Left ventricle myocardium superior (tissue), 1 donor: Measurements from ENCODE around the gene ANKRD30BL. TPM values are rescaled to one million over a fixed set of nuclear protein-coding genes. Genes with fewer than 3 reads are reported as not detected.
"Not testable (repeated sequence)": the region's sequence is repeated elsewhere in the genome, so short reads cannot be mapped to it uniquely, and the experiment has no call there.

Experiments used
- ATAC-seq: fragments of 200-7000 bp; cut with Tn5 transposase; one replicate; pipeline ENCODE4 v1.9.1; 2020; ENCODE audit warnings: mild to moderate bottlenecking, moderate library complexity
- DNase-seq: peaks from one replicate; pipeline ENCODE4 v3.0.0-alpha.2; 2020
- intact Hi-C: fragments of 100-400 bp; cut with micrococcal nuclease; formaldehyde crosslinking; loops from one replicate; pipeline ENCODE4 v1.11.0; 2022
- long read RNA-seq: library from polyadenylated mRNA; unstranded; transcript quantifications from one replicate; pipeline ENCODE4 v2.0.0, GENCODE V29; 2021
- total RNA-seq: library from RNA; stranded (reverse); fragmentation: NEBNext Ultra II Directional; extraction: Animal tissue kit (Norgen Biotek cat#: 25700); gene quantifications from one replicate; pipeline ENCODE4 v1.2.1, GENCODE V29; 2021
- donor health status: DM: no; HTN: yes; CAD: no; lungs with severe emphysema.

ANKRD30BL gene
- total RNA-seq: not detected
- long read RNA-seq: 0 reads

DNA sequence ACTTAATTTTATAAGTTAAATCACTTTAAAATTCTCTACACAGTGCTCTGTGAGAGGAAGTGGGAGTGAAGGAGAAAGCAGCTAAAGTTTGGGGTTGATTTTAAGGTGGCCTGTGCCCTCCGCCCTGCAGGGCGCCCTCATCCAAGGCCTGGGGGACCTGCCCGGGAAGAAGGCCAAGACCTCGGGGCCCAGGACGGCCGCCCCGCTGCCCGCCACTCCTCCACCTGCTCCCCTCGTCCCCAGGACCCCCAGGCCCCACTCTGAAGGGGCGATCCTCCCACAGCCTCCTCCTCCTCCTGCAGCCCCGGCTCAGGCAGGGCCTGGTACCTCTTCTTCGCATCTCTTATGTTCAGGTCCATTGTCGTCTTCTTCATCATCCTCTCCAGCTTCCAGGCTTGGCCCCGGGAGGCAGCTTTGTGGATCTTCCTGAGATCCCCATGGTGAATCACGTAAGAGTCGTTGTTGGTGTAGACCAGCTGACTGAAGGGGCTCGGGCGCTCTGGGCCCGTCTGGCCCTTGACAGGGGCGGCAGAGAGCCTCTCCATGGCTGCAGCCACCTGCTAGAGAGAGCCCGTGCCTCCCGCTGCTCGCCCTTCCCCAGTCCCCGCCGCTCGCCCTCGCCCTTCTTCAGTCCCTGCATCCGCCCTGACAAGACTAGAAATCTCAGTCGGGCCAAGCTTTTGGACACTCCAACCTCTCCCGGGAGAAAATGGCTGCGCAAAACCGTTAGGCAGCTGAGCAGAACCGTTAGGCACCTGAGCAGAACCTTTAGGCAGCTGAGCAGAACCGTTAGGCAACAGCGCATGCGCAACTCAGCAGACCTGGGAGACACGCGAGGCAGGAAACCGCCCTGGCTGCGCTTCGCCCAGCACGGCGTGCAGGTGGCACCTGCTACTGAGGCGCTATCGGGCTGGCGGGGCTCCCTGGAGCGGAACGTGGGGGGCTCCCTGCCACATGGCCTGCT lies at the start of gene ANKRD30BL:
TSS of gene ANKRD30BL (minus strand) at position 792 of the 964 bp plus-strand sequence. CDS start at position 545, 247 bp downstream.
- intact Hi-C loops, DNase-seq, ATAC-seq: not testable (repeated sequence)

DNA sequence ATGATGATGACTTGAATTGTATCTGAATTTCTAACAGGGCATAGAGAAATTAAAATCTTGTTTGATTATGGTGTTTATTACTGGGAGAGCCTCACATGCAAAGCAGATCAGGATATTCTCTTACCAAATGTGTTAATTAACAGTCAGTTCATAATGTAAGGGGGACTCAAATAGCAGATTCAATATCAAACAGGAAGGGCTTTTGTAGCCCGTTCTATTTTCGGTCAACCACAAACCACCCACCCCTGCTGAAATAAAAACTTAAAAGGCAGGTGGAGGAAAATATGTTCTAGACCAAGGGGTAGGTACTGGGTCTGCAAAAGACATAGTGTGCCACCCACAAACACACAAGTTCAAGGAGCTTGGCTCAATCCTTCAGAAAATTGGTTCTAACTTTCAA lies 41.1 kb upstream of the ANKRD30BL start:
- intact Hi-C loops, DNase-seq, ATAC-seq: not testable (repeated sequence)

- intact Hi-C loops, ATAC-seq, DNase-seq: not testable (repeated sequence)
Observed at GRCh38 chr2:132192854-132193253, 31.1 kb upstream of the ANKRD30BL start.

GRCh38 chr2:132167100-132167499 lies 5.3 kb upstream of the ANKRD30BL start:
- intact Hi-C loops, DNase-seq, ATAC-seq: not testable (repeated sequence)

DNA sequence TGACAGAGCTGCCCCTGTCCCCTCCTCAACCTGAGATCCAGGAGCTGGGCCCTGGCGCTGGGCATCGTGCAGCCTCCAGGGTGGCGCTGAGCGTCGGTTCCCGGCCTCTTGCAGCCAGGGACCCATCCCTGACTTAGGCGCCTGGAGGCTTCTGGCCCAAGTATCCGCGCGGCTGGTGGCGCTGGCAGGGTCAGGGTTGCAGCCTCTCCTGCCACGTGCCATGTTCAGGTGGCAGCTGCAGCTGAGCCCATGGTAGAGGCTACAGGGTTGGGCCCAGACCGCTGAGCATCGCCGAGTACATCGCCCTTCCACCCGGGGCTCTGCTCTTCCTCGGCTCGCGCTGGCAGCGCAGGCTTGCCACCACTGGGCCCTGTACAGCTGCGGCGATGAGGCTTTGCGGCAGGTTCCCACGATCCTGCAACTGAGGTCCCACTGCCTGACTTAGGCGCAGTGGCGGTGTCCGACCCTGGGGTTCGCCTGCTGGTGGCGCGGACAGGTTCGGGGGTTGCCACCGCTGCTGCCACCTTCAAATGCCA lies 441 bp upstream of the ANKRD30BL start:
- DNase-seq, ATAC-seq, intact Hi-C loops: not testable (repeated sequence)

GRCh38 chr2:132146774-132147173 lies 15.0 kb downstream of the ANKRD30BL start:
- intact Hi-C loops, ATAC-seq, DNase-seq: not testable (repeated sequence)
